Measurements from ENCODE around the gene CDC42BPA.

The CDC42BPA gene

DNA sequence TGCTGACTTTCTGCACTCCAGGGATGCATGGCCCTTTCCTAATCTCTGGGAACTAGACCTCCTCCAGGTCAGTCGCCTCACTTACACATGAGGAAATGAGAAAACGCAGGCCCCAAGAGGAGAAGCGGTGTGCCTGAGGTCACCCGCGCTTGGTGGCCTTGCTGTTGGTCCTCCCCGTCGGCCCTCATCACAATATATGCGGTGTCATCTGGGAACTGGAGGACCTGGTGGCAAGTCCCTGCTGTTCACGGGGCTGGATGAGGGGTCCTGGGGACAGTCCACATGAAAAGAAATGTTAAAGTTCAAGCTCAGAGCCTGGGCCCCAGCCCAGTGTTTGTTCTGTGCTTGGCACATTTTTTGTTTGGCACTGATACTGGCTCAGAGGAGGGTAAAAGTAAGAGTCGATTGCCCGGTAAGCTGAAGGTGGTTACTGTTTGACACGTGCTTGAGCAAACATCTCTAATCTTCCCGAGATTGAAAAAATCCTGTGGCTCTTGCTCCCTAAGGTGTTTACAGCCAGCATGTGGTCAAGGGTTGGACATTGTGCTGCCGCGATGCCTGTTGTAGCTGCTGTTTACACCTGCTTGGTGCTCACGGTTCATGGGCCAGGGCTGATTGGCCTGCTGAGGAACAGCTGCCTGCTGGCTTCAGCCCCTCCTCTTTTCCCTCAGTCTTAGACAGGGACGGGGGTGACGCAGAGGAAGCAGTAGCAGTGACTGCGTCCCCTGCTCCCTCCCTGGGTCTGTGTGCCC is 373.0 kb downstream of the CDC42BPA start:
- no peak for TF ChIP-seq ZNF70 (CRISPR knock-in tag; IDR thresholded peaks at IDR 0.05)
- TF ChIP-seq ZFP3 (CRISPR knock-in tag; IDR thresholded peaks at IDR 0.05), result no peak
- no peak for TF ChIP-seq ZFP30 (CRISPR knock-in tag; IDR thresholded peaks at IDR 0.05)
- no peak for ATAC-seq

DNA sequence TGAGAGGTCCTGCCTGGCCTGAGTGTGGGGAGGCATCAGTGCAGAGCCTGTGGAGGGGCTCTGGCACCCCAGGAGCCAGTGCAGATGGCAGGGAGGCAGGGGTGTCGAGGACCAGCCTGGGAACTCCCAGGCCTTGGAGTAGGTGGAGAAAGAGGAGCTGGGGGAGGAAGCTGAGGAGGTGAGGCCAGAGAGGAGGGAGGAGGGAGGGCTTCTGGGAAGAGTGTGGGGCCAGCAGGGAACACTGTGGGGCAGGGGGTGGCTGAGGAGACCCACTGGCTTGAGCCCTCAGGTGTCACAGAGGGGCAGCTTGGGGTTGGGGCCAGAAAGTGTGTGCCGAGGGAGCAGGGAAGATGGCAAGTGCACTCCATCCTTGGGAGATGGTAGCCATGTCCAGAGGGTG is 374.4 kb downstream of the CDC42BPA start:
- TF ChIP-seq ZC3H10 (CRISPR knock-in tag; IDR thresholded peaks at IDR 0.05), result no peak
- TF ChIP-seq, protein P1, sequence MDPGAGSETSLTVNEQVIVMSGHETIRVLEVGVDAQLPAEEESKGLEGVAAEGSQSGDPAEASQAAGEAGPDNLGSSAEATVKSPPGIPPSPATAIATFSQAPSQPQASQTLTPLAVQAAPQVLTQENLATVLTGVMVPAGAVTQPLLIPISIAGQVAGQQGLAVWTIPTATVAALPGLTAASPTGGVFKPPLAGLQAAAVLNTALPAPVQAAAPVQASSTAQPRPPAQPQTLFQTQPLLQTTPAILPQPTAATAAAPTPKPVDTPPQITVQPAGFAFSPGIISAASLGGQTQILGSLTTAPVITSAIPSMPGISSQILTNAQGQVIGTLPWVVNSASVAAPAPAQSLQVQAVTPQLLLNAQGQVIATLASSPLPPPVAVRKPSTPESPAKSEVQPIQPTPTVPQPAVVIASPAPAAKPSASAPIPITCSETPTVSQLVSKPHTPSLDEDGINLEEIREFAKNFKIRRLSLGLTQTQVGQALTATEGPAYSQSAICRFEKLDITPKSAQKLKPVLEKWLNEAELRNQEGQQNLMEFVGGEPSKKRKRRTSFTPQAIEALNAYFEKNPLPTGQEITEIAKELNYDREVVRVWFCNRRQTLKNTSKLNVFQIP (CRISPR knock-in tag; IDR thresholded peaks at IDR 0.05; ENCODE audit: borderline replicate concordance, low read depth), result no peak
- TF ChIP-seq, protein P2, sequence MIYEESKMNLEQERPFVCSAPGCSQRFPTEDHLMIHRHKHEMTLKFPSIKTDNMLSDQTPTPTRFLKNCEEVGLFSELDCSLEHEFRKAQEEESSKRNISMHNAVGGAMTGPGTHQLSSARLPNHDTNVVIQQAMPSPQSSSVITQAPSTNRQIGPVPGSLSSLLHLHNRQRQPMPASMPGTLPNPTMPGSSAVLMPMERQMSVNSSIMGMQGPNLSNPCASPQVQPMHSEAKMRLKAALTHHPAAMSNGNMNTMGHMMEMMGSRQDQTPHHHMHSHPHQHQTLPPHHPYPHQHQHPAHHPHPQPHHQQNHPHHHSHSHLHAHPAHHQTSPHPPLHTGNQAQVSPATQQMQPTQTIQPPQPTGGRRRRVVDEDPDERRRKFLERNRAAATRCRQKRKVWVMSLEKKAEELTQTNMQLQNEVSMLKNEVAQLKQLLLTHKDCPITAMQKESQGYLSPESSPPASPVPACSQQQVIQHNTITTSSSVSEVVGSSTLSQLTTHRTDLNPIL (CRISPR knock-in tag; IDR thresholded peaks at IDR 0.05; ENCODE audit: low read depth), result no peak

DNA sequence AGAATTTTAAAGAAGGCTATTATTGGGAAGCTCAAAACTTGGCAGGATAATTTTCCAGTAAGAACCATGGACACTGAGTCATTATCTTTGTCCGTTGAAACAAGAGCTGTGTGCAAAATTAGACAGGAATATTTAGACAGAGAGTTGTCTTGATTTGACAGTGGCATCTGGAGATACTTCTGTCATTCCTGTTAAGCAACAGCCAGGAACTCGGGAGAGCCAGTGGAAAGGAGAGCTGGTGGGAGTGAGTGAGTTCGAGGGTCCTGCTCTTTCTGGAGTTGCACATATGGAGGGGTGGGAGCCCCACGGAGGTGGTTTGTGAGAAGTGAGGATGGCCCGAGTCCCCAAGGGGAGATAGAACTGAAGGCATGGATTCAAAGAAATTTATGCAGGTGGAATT is 375.1 kb downstream of the CDC42BPA start:
- ATAC-seq, result no peak
- TF ChIP-seq ZC3H10 (CRISPR knock-in tag; IDR thresholded peaks at IDR 0.05) (no peak), ZNF565 (CRISPR knock-in tag; conservative IDR thresholded peaks at IDR 0.05; ENCODE audit: low read depth) (no peak)
- TF ChIP-seq, protein P3, sequence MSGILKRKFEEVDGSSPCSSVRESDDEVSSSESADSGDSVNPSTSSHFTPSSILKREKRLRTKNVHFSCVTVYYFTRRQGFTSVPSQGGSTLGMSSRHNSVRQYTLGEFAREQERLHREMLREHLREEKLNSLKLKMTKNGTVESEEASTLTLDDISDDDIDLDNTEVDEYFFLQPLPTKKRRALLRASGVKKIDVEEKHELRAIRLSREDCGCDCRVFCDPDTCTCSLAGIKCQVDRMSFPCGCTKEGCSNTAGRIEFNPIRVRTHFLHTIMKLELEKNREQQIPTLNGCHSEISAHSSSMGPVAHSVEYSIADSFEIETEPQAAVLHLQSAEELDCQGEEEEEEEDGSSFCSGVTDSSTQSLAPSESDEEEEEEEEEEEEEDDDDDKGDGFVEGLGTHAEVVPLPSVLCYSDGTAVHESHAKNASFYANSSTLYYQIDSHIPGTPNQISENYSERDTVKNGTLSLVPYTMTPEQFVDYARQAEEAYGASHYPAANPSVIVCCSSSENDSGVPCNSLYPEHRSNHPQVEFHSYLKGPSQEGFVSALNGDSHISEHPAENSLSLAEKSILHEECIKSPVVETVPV (CRISPR knock-in tag; IDR thresholded peaks at IDR 0.05), result no peak

More for the DNA sequence above, 374.4 kb downstream of the CDC42BPA start:
- ATAC-seq, result no peak

DNA sequence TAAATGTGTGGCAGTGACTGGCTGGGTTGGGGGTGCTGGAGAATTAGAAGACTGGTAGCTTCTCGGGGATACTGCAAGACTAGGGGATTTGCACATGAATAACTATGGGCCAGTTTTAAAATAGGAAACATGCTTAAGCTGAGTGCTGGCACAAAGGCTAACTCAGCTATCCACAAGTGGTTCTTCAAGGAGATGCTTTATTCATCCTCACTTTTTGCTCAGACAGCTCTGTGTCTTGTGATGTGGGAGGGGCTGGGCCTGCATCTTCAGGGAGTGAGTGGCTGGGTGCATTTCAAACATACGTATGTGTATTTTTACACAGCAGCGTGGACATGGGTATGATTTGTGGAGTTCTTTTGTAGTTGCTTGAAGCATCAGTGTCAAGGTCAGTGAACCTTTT is 375.9 kb downstream of the CDC42BPA start:
- no peak for ATAC-seq
- no peak for TF ChIP-seq ZNF565 (CRISPR knock-in tag; conservative IDR thresholded peaks at IDR 0.05; ENCODE audit: low read depth)

DNA sequence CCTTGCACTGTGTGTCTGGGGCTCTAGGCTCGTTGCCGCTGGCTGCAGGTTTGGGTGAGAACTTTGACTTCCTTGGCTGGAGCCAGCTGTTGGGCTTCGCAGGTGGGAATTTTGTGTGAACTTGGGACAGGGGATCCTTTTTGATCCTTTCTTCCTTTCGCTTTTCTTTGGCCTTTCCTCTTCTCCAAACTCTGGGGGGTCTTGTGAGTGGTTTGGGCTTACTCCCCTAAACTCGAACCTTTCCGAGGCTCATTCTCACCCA is 377.6 kb downstream of the CDC42BPA start:
- TF ChIP-seq ZNF70 (CRISPR knock-in tag; IDR thresholded peaks at IDR 0.05) (no peak), CSDC2 (CRISPR knock-in tag; IDR thresholded peaks at IDR 0.05) (no peak), ZFP3 (CRISPR knock-in tag; IDR thresholded peaks at IDR 0.05) (no peak)
- no peak for ATAC-seq

DNA sequence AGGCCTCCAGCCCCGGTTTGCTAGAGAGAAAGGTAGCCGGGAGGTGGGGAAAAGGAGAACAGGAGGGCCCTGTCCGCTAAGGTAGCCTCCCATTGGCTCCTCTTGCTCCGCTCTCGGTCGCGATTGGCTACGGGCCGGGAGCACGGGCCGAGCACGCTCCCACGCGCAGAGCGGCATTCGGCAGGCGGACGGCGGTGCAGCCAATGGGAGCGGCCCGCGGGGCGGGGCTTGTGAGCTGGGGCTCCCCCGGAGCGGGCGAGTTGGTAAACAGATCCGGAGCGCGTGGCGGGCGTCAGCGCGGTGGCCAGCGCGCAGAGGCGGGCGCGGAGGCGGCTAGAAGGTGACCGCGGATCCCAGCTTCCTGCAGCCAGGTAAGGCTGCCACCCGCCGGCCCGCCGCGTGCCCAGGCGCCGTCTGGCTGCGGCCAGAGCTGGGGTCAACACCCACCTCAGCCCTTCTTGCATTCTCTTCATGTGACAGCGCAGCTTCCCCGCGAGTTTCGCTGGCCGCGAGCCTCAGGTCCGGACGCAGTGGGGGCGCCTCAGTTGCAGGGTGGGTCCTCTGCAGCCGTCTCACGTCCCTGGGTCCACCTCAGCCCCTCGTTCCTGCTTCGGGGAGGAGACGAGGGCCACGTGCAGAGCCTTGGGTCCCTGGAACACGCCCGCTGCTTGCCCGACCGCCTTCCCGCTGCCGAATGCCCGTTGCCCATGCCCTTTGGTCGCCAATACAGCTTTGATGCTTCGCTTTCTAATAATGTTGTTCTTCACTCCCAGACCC is 378.1 kb downstream of the CDC42BPA start, which contains the start of gene COQ8A:
TSS of gene COQ8A (plus strand) at position 266 of the 777 bp plus-strand sequence. CDS start 21,092 bp downstream, outside the sequence.
- TF ChIP-seq ZNF70 (CRISPR knock-in tag; IDR thresholded peaks at IDR 0.05), result no peak
- TF ChIP-seq, protein P3 (CRISPR knock-in tag; IDR thresholded peaks at IDR 0.05), result no peak
- TF ChIP-seq ZNF8 (CRISPR knock-in tag; IDR thresholded peaks at IDR 0.05), result no peak
- TF ChIP-seq GLIS3 (CRISPR knock-in tag; IDR thresholded peaks at IDR 0.05), result no peak
- no peak for TF ChIP-seq ZFP3 (CRISPR knock-in tag; IDR thresholded peaks at IDR 0.05)
- TF ChIP-seq TOX (CRISPR knock-in tag; IDR thresholded peaks at IDR 0.05; ENCODE audit: borderline replicate concordance), result no peak
- no peak for TF ChIP-seq ZNF565 (CRISPR knock-in tag; conservative IDR thresholded peaks at IDR 0.05; ENCODE audit: low read depth)
- TF ChIP-seq BACH2 (CRISPR knock-in tag; IDR thresholded peaks at IDR 0.05; ENCODE audit: borderline replicate concordance), result no peak
- TF ChIP-seq, protein P4, sequence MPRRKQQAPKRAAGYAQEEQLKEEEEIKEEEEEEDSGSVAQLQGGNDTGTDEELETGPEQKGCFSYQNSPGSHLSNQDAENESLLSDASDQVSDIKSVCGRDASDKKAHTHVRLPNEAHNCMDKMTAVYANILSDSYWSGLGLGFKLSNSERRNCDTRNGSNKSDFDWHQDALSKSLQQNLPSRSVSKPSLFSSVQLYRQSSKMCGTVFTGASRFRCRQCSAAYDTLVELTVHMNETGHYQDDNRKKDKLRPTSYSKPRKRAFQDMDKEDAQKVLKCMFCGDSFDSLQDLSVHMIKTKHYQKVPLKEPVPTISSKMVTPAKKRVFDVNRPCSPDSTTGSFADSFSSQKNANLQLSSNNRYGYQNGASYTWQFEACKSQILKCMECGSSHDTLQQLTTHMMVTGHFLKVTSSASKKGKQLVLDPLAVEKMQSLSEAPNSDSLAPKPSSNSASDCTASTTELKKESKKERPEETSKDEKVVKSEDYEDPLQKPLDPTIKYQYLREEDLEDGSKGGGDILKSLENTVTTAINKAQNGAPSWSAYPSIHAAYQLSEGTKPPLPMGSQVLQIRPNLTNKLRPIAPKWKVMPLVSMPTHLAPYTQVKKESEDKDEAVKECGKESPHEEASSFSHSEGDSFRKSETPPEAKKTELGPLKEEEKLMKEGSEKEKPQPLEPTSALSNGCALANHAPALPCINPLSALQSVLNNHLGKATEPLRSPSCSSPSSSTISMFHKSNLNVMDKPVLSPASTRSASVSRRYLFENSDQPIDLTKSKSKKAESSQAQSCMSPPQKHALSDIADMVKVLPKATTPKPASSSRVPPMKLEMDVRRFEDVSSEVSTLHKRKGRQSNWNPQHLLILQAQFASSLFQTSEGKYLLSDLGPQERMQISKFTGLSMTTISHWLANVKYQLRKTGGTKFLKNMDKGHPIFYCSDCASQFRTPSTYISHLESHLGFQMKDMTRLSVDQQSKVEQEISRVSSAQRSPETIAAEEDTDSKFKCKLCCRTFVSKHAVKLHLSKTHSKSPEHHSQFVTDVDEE (CRISPR knock-in tag; IDR thresholded peaks at IDR 0.05), result no peak
- TF ChIP-seq ESRRG (CRISPR knock-in tag; IDR thresholded peaks at IDR 0.05), result no peak
- TF ChIP-seq ZC3H10 (CRISPR knock-in tag; IDR thresholded peaks at IDR 0.05), result no peak
- TF ChIP-seq PPARA (CRISPR knock-in tag; IDR thresholded peaks at IDR 0.05; ENCODE audit: borderline replicate concordance), result no peak
- TF ChIP-seq, protein P5, sequence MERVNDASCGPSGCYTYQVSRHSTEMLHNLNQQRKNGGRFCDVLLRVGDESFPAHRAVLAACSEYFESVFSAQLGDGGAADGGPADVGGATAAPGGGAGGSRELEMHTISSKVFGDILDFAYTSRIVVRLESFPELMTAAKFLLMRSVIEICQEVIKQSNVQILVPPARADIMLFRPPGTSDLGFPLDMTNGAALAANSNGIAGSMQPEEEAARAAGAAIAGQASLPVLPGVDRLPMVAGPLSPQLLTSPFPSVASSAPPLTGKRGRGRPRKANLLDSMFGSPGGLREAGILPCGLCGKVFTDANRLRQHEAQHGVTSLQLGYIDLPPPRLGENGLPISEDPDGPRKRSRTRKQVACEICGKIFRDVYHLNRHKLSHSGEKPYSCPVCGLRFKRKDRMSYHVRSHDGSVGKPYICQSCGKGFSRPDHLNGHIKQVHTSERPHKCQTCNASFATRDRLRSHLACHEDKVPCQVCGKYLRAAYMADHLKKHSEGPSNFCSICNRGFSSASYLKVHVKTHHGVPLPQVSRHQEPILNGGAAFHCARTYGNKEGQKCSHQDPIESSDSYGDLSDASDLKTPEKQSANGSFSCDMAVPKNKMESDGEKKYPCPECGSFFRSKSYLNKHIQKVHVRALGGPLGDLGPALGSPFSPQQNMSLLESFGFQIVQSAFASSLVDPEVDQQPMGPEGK (CRISPR knock-in tag; IDR thresholded peaks at IDR 0.05; ENCODE audit: borderline replicate concordance), result no peak
- TF ChIP-seq CSDC2 (CRISPR knock-in tag; IDR thresholded peaks at IDR 0.05), result no peak
- no peak for TF ChIP-seq ZFP30 (CRISPR knock-in tag; IDR thresholded peaks at IDR 0.05)
- TF ChIP-seq, protein P2 (CRISPR knock-in tag; IDR thresholded peaks at IDR 0.05; ENCODE audit: low read depth), result no peak
- TF ChIP-seq TCF4 (CRISPR knock-in tag; IDR thresholded peaks at IDR 0.05; ENCODE audit: borderline replicate concordance), result no peak
- ATAC-seq, result peak; percentile 97
